ENCODE results near the gene MACROD2. TPM values are rescaled to one million over a fixed set of nuclear protein-coding genes. Genes with fewer than 3 reads are reported as not detected.

MACROD2 gene
- total RNA-seq, 1 donor from 2014 or later = not detected

- intact Hi-C loops (cut with micrococcal nuclease) = no loop called here
Observed at GRCh38 chr20:15628851-15629353, 1633.6 kb downstream of the MACROD2 start.

- intact Hi-C loops (cut with micrococcal nuclease) = no loop called here
Observed at GRCh38 chr20:15630360-15630759, 1635.0 kb downstream of the MACROD2 start.

GRCh38 chr20:15632680-15633079 lies 1637.4 kb downstream of the MACROD2 start:
- intact Hi-C loops (cut with micrococcal nuclease) = no loop called here

- intact Hi-C loops (cut with micrococcal nuclease) = no loop called here
Observed at GRCh38 chr20:15634102-15634501, 1638.8 kb downstream of the MACROD2 start.

- intact Hi-C loops (cut with micrococcal nuclease) = no loop called here
Observed at GRCh38 chr20:15637546-15637945, 1642.2 kb downstream of the MACROD2 start.

GRCh38 chr20:15637950-15638754 lies 1642.8 kb downstream of the MACROD2 start:
- intact Hi-C loops (cut with micrococcal nuclease) = no loop called here

- intact Hi-C loops (cut with micrococcal nuclease) = no loop called here
Observed at GRCh38 chr20:15638816-15639215, 1643.5 kb downstream of the MACROD2 start.

- intact Hi-C loops (cut with micrococcal nuclease) = no loop called here
Observed at GRCh38 chr20:15639839-15640238, 1644.5 kb downstream of the MACROD2 start.

GRCh38 chr20:15642109-15642508 lies 1646.8 kb downstream of the MACROD2 start:
- intact Hi-C loops (cut with micrococcal nuclease) = no loop called here

- intact Hi-C loops (cut with micrococcal nuclease) = no loop called here
Observed at GRCh38 chr20:15642676-15643075, 1647.4 kb downstream of the MACROD2 start.

- intact Hi-C loops (cut with micrococcal nuclease) = no loop called here
Observed at GRCh38 chr20:15643713-15644112, 1648.4 kb downstream of the MACROD2 start.

GRCh38 chr20:15645816-15646215 lies 1650.5 kb downstream of the MACROD2 start:
- intact Hi-C loops (cut with micrococcal nuclease) = loop anchor here (1.0 kb wide), 1 partner anchor 17 kb away; no protein-coding TSS in a partner anchor

- intact Hi-C loops (cut with micrococcal nuclease) = no loop called here
Observed at GRCh38 chr20:15653396-15654207, 1658.3 kb downstream of the MACROD2 start.

- intact Hi-C loops (cut with micrococcal nuclease) = no loop called here
Observed at GRCh38 chr20:15654208-15654649, 1658.9 kb downstream of the MACROD2 start.

GRCh38 chr20:15655295-15655874 lies 1660.1 kb downstream of the MACROD2 start:
- intact Hi-C loops (cut with micrococcal nuclease) = no loop called here

GRCh38 chr20:15656124-15656523 lies 1660.8 kb downstream of the MACROD2 start:
- intact Hi-C loops (cut with micrococcal nuclease) = no loop called here

GRCh38 chr20:15658295-15658694 lies 1663.0 kb downstream of the MACROD2 start:
- intact Hi-C loops (cut with micrococcal nuclease) = no loop called here

- intact Hi-C loops (cut with micrococcal nuclease) = no loop called here
Observed at GRCh38 chr20:15673206-15673605, 1677.9 kb downstream of the MACROD2 start.

- intact Hi-C loops (cut with micrococcal nuclease) = no loop called here
Observed at GRCh38 chr20:15674253-15675060, 1679.1 kb downstream of the MACROD2 start.

GRCh38 chr20:15675061-15675514 lies 1679.8 kb downstream of the MACROD2 start:
- intact Hi-C loops (cut with micrococcal nuclease) = no loop called here

Data from T-helper 1 cell treated with Interleukin-12 subunit alpha and Interleukin-12 subunit beta and Interleukin-4 antibody, amounts not matched to agents 30 ng/mL and 1 ng/mL, for 36 hours (primary cell).